ENCODE measurements around the gene EPAS1. TPM values are rescaled to one million over a fixed set of nuclear protein-coding genes. Genes with fewer than 3 reads are reported as not detected.

The EPAS1 gene
- polyA plus RNA-seq, 2 of the 4 experiments (the other 2 are of a cell fraction) = 128 to 143 TPM

DNA sequence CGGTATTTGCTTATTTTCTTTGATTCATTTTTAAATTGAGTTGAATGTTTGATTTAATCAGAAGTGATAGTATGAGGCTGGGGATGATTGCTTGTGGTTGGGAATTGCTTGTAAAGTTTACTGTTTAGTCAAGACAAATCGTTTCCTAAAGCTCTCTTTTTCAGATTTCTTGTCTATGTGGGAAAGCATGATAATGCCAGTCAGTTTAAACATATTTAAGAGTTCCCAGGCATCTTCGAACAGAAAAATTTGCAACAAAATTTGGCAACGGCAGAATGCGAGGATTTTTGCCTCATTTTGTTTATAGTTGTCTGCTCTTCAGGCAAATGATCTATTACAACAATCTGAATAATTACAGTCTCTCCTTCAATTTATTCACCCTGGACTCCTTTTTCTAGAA, 22.5 kb downstream of the EPAS1 start (continued):
- no peak for TF ChIP-seq HOXB5 (CRISPR knock-in tag; IDR thresholded peaks at IDR 0.05)
- TF ChIP-seq CBX8 (IDR thresholded peaks at IDR 0.05) = no peak
- no peak for TF ChIP-seq POLR2AphosphoS2 (conservative IDR thresholded peaks at IDR 0.05; ENCODE audit: low read length)
- TF ChIP-seq HOXB13 (CRISPR knock-in tag; IDR thresholded peaks at IDR 0.05; ENCODE audit: low read depth) = no peak

DNA sequence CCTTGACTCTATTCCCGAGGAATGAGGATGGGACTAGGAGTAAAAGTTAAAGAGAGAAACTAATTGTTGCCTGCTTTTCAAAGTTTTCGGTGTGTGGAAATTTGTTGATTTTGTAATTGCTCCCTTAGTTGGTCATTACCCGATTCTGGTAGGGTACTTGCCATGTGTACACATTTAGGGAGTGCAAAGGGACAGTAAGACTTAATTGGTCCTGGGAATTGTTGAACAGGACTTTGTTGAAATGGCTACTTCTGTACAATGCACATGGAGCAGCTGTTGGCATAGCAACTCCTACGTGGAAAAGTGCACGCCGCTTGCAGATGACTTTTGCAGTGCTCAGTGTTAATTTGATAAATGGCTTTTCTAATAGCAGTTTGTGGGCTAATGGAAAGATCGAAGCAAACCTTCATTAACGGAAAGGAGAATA, 22.9 kb downstream of the EPAS1 start:
- FAIRE-seq (no peak), DNase-seq (ENCODE audit: low read depth in 1 of 2, low spot score in 1 of 2) (no peak), ATAC-seq (no peak)
- ChIA-PET POLR2A (interaction anchor here (1.0 kb wide), 1 partner anchor 23 kb away, joined by 3 read pairs; the partner anchor contains the start of gene EPAS1), CTCF (interaction anchor here (1.3 kb wide), 1 partner anchor 37 kb away, joined by 4 read pairs; no protein-coding TSS in a partner anchor)
- Histone ChIP-seq H3K4me2 (peak overlapping the region; percentile 8; the same call in 2 of the 3 replicates), H3K4me1 (peaks cover 96% of the 10 kb centered on the region), H3K9me3 (no peaks in the 10 kb centered on the region), H3K4me3 (no peak overlapping the region), H3K27ac (peak overlapping the region; percentile 36 to 63; a peak in 4 of 6 replicates)
- 85% methylated on average over 8 of the region's 8 CpGs for WGBS (ENCODE audit: missing lambda C conversion rate)
- TF ChIP-seq, protein P1, sequence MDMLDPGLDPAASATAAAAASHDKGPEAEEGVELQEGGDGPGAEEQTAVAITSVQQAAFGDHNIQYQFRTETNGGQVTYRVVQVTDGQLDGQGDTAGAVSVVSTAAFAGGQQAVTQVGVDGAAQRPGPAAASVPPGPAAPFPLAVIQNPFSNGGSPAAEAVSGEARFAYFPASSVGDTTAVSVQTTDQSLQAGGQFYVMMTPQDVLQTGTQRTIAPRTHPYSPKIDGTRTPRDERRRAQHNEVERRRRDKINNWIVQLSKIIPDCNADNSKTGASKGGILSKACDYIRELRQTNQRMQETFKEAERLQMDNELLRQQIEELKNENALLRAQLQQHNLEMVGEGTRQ (IDR thresholded peaks at IDR 0.05) = no peak
- TF ChIP-seq ZNF302 (CRISPR knock-in tag; IDR thresholded peaks at IDR 0.05) = no peak
- TF ChIP-seq RNF2 (IDR thresholded peaks at IDR 0.05; ENCODE audit: borderline replicate concordance, low read depth) = no peak
- TF ChIP-seq NR3C1 (IDR thresholded peaks at IDR 0.05) = no peak
- TF ChIP-seq JUN (IDR thresholded peaks at IDR 0.05) = no peak
- TF ChIP-seq POLR2A (IDR thresholded peaks at IDR 0.05; ENCODE audit: low read length) = no peak
- TF ChIP-seq RAD21 (conservative IDR thresholded peaks at IDR 0.05 in 1 of 2, IDR thresholded peaks at IDR 0.05 in 1 of 2) = no peak
- no peak for TF ChIP-seq MAFK (IDR thresholded peaks at IDR 0.05; ENCODE audit: partially characterized antibody)
- TF ChIP-seq EHF (CRISPR knock-in tag; IDR thresholded peaks at IDR 0.05) = no peak
- TF ChIP-seq, protein P2, sequence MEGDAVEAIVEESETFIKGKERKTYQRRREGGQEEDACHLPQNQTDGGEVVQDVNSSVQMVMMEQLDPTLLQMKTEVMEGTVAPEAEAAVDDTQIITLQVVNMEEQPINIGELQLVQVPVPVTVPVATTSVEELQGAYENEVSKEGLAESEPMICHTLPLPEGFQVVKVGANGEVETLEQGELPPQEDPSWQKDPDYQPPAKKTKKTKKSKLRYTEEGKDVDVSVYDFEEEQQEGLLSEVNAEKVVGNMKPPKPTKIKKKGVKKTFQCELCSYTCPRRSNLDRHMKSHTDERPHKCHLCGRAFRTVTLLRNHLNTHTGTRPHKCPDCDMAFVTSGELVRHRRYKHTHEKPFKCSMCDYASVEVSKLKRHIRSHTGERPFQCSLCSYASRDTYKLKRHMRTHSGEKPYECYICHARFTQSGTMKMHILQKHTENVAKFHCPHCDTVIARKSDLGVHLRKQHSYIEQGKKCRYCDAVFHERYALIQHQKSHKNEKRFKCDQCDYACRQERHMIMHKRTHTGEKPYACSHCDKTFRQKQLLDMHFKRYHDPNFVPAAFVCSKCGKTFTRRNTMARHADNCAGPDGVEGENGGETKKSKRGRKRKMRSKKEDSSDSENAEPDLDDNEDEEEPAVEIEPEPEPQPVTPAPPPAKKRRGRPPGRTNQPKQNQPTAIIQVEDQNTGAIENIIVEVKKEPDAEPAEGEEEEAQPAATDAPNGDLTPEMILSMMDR (IDR thresholded peaks at IDR 0.05) = no peak
- no peak for TF ChIP-seq SMC3 (IDR thresholded peaks at IDR 0.05)
- TF ChIP-seq CEBPB (IDR thresholded peaks at IDR 0.05) = no peak
- no peak for TF ChIP-seq GATA3 (IDR thresholded peaks at IDR 0.05; ENCODE audit: borderline replicate concordance)
- no peak for TF ChIP-seq MYC (IDR thresholded peaks at IDR 0.05; ENCODE audit: borderline replicate concordance, low read length)
- TF ChIP-seq MAZ (IDR thresholded peaks at IDR 0.05; ENCODE audit: borderline replicate concordance, low read depth, low read length) = no peak

DNA sequence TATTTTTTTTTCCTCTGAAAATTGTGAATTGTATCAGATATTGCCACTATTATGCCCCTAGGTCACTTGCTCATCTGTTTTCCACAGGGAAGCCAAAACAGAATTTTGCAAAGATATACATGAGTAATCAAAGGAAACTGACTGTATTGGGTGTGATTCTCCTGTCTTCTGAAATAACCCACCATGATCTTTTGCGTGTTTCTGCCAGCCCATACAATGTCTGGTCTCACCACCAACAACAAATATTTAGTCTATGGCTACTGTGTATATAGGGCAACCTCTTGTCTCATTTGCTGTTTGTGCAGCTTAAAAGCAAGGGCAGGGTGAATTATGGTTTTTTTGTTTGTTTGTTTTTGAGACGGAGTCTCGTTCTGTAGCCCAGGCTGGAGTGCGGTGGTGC, 26.5 kb downstream of the EPAS1 start:
- no peaks in the 10 kb centered on the region for H3K9me3 ChIP-seq
- DNase-seq (ENCODE audit: low read depth in 1 of 2, low spot score in 1 of 2) (no peak), ATAC-seq (peak in 1 of 2 experiments; percentile 46; a peak in 2 of 6 replicates), FAIRE-seq (no peak)
- POLR2A ChIA-PET = no interaction called here
- H3K27ac ChIP-seq = peak overlapping the region in 1 of 2 experiments; percentile 34; a peak in 2 of 6 replicates
- H3K4me1 ChIP-seq = peaks cover 100% of the 10 kb centered on the region
- TF ChIP-seq KDM5A (IDR thresholded peaks at IDR 0.05) (no peak), KDM1A (IDR thresholded peaks at IDR 0.05; ENCODE audit: low read depth) (no peak), EHMT2 (IDR thresholded peaks at IDR 0.05; ENCODE audit: low read depth) (no peak), BHLHE40 (IDR thresholded peaks at IDR 0.05; ENCODE audit: low read depth, low read length) (no peak), SREBF2 (IDR thresholded peaks at IDR 0.05) (no peak), HEYL (CRISPR knock-in tag; IDR thresholded peaks at IDR 0.05) (no peak), CBX2 (IDR thresholded peaks at IDR 0.05; ENCODE audit: borderline replicate concordance, low read depth) (no peak), ZSCAN20 (CRISPR knock-in tag; IDR thresholded peaks at IDR 0.05) (no peak)
- 47% methylated on average over 4 of the region's 4 CpGs for WGBS (ENCODE audit: missing lambda C conversion rate)
- H3K4me2 ChIP-seq = peak overlapping the region; percentile 20; the same call in 1 of the 3 replicates
- CTCF ChIA-PET = interaction anchor here (0.9 to 2.1 kb wide), 4 partner anchors 10 to 42 kb away, joined by 6 to 9 read pairs (median 6); no protein-coding TSS in a partner anchor
- no peak overlapping the region for H3K4me3 ChIP-seq
